ENCODE data around the gene RBM48. TPM values are rescaled to one million over a fixed set of nuclear protein-coding genes. Genes with fewer than 3 reads are reported as not detected.

RBM48 gene
- total and polyA plus RNA-seq, 2 of the 13 experiments (the other 11 are each of a cell fraction or from before 2014, with no cell fraction given) = 7.2 to 12.2 TPM

GRCh38 chr7:92528188-92528957 lies at the start of gene RBM48, which contains the start of gene PEX1 (continued):
- TF ChIP-seq, protein P1, sequence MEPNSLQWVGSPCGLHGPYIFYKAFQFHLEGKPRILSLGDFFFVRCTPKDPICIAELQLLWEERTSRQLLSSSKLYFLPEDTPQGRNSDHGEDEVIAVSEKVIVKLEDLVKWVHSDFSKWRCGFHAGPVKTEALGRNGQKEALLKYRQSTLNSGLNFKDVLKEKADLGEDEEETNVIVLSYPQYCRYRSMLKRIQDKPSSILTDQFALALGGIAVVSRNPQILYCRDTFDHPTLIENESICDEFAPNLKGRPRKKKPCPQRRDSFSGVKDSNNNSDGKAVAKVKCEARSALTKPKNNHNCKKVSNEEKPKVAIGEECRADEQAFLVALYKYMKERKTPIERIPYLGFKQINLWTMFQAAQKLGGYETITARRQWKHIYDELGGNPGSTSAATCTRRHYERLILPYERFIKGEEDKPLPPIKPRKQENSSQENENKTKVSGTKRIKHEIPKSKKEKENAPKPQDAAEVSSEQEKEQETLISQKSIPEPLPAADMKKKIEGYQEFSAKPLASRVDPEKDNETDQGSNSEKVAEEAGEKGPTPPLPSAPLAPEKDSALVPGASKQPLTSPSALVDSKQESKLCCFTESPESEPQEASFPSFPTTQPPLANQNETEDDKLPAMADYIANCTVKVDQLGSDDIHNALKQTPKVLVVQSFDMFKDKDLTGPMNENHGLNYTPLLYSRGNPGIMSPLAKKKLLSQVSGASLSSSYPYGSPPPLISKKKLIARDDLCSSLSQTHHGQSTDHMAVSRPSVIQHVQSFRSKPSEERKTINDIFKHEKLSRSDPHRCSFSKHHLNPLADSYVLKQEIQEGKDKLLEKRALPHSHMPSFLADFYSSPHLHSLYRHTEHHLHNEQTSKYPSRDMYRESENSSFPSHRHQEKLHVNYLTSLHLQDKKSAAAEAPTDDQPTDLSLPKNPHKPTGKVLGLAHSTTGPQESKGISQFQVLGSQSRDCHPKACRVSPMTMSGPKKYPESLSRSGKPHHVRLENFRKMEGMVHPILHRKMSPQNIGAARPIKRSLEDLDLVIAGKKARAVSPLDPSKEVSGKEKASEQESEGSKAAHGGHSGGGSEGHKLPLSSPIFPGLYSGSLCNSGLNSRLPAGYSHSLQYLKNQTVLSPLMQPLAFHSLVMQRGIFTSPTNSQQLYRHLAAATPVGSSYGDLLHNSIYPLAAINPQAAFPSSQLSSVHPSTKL (CRISPR knock-in tag; IDR thresholded peaks at IDR 0.05) = peak; percentile 26
- peak; percentile 99 for TF ChIP-seq KDM5A (IDR thresholded peaks at IDR 0.05; ENCODE audit: borderline replicate concordance, low read length)
- TF ChIP-seq, protein P2, sequence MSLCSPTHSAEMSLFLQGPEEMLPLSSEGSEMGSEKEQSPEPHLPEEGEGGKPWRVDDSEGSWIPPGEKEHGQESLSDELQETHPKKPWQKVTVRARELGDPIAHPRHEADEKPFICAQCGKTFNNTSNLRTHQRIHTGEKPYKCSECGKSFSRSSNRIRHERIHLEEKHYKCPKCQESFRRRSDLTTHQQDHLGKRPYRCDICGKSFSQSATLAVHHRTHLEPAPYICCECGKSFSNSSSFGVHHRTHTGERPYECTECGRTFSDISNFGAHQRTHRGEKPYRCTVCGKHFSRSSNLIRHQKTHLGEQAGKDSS (CRISPR knock-in tag; IDR thresholded peaks at IDR 0.05; ENCODE audit: borderline replicate concordance, low read depth) = peak; percentile 84; the same call in 1 of the 2 replicates
- TF ChIP-seq, protein P3, sequence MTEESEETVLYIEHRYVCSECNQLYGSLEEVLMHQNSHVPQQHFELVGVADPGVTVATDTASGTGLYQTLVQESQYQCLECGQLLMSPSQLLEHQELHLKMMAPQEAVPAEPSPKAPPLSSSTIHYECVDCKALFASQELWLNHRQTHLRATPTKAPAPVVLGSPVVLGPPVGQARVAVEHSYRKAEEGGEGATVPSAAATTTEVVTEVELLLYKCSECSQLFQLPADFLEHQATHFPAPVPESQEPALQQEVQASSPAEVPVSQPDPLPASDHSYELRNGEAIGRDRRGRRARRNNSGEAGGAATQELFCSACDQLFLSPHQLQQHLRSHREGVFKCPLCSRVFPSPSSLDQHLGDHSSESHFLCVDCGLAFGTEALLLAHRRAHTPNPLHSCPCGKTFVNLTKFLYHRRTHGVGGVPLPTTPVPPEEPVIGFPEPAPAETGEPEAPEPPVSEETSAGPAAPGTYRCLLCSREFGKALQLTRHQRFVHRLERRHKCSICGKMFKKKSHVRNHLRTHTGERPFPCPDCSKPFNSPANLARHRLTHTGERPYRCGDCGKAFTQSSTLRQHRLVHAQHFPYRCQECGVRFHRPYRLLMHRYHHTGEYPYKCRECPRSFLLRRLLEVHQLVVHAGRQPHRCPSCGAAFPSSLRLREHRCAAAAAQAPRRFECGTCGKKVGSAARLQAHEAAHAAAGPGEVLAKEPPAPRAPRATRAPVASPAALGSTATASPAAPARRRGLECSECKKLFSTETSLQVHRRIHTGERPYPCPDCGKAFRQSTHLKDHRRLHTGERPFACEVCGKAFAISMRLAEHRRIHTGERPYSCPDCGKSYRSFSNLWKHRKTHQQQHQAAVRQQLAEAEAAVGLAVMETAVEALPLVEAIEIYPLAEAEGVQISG (CRISPR knock-in tag; IDR thresholded peaks at IDR 0.05) = peak; percentile 99
- peak; percentile 41; the same call in 1 of the 2 replicates for TF ChIP-seq MTA1 (CRISPR knock-in tag; IDR thresholded peaks at IDR 0.05; ENCODE audit: borderline replicate concordance)
- TF ChIP-seq, protein P4, sequence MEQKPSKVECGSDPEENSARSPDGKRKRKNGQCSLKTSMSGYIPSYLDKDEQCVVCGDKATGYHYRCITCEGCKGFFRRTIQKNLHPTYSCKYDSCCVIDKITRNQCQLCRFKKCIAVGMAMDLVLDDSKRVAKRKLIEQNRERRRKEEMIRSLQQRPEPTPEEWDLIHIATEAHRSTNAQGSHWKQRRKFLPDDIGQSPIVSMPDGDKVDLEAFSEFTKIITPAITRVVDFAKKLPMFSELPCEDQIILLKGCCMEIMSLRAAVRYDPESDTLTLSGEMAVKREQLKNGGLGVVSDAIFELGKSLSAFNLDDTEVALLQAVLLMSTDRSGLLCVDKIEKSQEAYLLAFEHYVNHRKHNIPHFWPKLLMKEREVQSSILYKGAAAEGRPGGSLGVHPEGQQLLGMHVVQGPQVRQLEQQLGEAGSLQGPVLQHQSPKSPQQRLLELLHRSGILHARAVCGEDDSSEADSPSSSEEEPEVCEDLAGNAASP (CRISPR knock-in tag; IDR thresholded peaks at IDR 0.05; ENCODE audit: borderline replicate concordance) = peak; percentile 66
- TF ChIP-seq IKZF5 (CRISPR knock-in tag; IDR thresholded peaks at IDR 0.05) = peak; percentile 73; the same call in 1 of the 2 replicates
- TF ChIP-seq PPARG (CRISPR knock-in tag; conservative IDR thresholded peaks at IDR 0.05) = 0 out of 2 replicates have a peak, but pooled peaks have one; percentile 5
- TF ChIP-seq NFKB2 (CRISPR knock-in tag; IDR thresholded peaks at IDR 0.05; ENCODE audit: borderline replicate concordance) = 0 out of 2 replicates have a peak, but pooled peaks have one; percentile 42
- no peak; the same call in 1 of the 2 replicates for TF ChIP-seq SRY (CRISPR knock-in tag; IDR thresholded peaks at IDR 0.05)
- no peak for TF ChIP-seq CENPX (CRISPR knock-in tag; IDR thresholded peaks at IDR 0.05)
- TF ChIP-seq, protein P5, sequence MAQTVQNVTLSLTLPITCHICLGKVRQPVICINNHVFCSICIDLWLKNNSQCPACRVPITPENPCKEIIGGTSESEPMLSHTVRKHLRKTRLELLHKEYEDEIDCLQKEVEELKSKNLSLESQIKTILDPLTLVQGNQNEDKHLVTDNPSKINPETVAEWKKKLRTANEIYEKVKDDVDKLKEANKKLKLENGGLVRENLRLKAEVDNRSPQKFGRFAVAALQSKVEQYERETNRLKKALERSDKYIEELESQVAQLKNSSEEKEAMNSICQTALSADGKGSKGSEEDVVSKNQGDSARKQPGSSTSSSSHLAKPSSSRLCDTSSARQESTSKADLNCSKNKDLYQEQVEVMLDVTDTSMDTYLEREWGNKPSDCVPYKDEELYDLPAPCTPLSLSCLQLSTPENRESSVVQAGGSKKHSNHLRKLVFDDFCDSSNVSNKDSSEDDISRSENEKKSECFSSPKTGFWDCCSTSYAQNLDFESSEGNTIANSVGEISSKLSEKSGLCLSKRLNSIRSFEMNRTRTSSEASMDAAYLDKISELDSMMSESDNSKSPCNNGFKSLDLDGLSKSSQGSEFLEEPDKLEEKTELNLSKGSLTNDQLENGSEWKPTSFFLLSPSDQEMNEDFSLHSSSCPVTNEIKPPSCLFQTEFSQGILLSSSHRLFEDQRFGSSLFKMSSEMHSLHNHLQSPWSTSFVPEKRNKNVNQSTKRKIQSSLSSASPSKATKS (CRISPR knock-in tag; IDR thresholded peaks at IDR 0.05) = no peak
- TF ChIP-seq GFI1 (CRISPR knock-in tag; IDR thresholded peaks at IDR 0.05; ENCODE audit: borderline replicate concordance) = peak; percentile 61; the same call in 1 of the 2 replicates
